LNCAP (cell line): ENCODE results near the gene GORASP1.

Source experiments
- TF ChIP-seq, protein P1 (sequence below): fragments of 450-650 bp; IDR thresholded peaks from 2 replicates; pipeline ENCODE4 v1.5.1; 2017; ENCODE audit warnings: mild to moderate bottlenecking

Gene GORASP1

DNA sequence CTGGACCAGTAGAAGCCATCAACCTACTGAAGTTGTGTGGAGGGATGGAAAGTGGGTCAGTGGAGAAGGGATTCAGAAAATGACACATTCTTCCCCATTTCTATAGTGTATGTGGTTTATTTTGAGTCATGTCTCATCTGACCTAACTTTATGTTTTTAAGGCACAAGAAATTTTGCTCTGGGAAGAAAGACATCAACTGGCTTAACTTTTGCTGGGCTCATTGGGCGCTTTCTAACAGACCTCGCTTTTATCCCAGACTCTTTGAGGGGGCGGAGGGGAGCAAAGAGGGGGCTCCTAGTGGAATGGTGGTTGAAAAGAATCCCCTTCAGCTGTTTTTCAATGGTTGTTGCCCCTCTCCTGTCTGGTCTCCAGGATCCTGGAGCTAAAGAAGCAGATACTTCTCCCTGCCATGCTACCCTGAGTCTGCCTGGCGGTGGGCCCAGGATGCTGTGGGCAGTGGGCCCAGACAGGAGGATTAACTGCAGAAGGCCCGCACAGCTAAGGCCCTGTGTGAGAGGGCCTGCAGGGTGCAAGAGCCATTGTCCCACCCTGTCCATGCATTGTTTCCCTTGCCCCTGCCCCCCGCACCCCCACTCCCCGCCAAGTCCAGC is 31.5 kb upstream of the GORASP1 start:
- TF ChIP-seq, protein P1, sequence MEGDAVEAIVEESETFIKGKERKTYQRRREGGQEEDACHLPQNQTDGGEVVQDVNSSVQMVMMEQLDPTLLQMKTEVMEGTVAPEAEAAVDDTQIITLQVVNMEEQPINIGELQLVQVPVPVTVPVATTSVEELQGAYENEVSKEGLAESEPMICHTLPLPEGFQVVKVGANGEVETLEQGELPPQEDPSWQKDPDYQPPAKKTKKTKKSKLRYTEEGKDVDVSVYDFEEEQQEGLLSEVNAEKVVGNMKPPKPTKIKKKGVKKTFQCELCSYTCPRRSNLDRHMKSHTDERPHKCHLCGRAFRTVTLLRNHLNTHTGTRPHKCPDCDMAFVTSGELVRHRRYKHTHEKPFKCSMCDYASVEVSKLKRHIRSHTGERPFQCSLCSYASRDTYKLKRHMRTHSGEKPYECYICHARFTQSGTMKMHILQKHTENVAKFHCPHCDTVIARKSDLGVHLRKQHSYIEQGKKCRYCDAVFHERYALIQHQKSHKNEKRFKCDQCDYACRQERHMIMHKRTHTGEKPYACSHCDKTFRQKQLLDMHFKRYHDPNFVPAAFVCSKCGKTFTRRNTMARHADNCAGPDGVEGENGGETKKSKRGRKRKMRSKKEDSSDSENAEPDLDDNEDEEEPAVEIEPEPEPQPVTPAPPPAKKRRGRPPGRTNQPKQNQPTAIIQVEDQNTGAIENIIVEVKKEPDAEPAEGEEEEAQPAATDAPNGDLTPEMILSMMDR, result no peak

DNA sequence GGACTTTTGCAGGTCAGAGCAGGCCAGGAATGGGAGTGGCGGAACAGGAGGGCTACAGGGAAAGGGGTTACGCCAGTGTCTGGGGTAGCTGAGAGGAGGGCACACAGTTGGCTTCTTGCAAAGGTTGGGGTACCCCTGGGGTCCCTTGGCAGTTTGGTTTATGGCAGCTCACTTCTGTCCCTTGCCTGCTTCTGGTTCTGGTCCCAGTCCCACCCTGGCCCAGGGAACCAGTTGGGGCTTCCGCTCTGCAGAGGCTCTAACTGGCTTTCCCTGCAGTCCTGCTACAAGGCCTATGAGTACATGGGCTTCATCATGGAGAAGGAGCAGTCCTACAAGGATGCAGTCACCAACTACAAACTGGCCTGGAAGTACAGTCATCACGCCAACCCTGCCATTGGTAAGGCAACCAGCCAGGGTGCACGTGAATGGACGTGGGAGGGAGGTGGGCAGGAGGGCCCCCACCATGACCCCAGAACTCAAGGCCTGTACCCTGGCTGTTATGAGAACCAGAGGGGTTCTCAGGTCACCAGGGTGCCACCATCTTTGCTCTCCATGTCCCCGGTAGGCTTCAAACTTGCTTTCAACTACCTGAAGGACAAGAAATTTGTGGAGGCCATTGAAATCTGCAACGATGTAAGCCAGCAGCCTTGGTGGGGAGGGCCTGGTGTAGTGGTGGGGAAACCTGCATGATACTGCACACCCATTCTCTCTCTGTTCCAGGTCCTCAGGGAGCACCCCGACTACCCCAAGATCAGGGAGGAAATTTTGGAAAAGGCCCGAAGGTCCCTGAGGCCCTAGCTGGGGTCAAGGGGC is 30.8 kb upstream of the GORASP1 start:
- TF ChIP-seq, protein P1, result no peak

DNA sequence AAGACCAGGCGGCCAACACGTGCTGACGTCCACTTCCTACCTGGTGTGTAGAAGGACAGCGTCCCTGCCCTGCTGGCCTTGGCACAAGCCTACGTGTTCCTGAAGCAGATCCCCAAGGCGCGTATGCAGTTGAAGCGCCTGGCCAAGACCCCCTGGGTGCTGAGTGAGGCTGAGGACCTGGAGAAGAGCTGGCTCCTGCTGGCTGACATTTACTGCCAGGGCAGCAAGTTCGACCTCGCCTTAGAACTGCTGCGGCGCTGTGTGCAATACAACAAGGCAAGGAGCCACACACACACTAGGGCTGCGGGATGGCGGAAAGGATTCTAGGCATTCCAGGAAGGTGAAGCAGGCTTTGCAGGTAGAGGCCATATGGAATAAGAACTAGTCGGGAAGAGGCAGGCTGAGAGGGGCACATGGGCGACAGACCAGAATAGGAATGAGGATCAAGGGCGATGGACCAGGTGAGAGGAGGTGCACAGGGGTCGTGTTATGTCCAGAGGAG is 30.1 kb upstream of the GORASP1 start:
- TF ChIP-seq, protein P1, result no peak

DNA sequence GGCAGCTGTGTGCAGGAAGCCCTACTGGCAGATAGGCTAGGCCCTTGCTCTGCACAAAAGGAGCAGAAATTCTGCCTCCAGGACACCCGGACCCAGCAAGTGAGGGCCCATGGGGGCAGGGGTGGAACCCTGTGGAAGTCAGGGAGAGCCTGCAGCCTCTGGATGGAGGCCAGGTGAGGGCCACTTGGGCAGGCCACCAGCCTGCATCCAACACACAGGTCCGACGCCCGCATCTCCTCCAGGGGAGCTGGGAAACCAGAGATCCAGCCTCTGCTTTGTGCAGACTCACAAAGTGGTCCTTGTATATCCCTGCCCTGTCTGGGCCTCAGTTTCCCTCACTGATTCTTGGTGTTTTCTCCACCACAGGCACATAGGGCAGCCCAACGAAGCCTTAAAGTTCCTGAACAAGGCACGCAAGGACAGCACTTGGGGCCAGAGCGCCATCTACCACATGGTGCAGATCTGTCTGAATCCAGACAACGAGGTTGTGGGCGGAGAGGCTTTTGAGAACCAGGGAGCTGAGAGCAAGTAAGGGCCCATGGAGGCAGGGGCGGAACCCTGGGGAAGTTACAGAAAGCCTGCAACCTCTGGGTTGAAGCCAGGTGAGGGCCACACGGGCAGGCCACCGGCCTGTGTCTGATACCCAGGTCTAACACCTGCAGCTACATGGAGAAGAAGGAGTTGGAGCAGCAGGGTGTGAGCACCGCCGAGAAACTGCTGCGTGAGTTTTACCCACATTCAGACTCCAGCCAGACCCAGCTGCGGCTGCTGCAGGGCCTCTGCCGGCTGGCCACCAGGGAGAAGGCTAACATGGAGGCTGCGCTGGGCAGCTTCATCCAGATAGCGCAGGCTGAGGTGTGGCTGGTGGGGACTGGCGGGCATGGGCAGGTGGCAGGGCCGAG is 29.4 kb upstream of the GORASP1 start:
- TF ChIP-seq, protein P1, result no peak

DNA sequence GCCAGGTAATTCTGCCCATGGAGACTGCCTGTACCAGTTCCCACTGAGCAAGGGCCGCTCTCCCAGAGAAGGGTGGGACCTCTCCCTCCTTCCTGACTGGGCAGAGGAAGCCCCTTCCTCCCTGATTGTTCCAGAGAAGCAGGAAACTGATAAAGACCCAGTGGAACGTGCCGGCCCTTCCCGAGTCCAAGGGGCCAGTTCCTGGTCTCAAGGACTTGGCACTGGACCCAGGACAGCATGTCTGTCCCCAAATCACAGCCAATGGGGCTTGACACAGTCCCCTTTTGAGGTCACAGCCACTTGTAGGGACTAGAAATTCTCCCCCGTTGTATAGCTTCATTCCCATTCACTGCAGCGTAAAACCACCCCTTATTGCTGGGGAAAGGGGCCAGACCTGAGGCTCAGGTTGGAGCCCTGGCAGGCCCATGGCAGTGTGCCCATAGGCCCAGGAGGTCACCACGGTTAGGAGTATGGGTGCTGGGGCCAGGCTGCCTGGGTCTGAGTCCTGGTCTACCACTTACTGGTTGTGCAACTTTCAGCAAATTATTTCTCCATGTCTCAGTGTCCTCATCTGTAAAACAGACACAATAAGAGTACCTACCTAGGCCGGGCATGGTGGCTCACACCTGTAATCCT is 27.9 kb upstream of the GORASP1 start:
- TF ChIP-seq, protein P1, result no peak

DNA sequence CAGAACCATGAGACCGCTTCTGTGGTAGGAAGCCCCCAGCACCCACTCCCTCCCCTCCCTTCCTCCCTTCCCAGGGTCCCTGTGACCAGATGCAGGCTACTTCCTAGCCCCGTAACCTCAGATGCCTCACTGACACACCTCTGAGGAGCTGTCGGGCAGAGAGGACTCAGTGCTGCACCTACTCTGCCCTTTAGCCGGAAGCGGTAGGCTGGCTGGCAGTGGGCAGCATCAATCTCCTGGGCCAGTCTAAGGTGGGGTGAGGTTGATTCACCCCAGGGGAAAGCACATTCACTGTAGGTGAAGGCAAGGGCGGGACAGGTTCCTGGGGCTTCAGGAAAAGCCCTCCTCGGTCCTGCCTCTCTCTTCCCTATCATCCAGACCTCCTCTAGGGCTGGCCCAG is 26.9 kb upstream of the GORASP1 start:
- TF ChIP-seq, protein P1, result no peak

DNA sequence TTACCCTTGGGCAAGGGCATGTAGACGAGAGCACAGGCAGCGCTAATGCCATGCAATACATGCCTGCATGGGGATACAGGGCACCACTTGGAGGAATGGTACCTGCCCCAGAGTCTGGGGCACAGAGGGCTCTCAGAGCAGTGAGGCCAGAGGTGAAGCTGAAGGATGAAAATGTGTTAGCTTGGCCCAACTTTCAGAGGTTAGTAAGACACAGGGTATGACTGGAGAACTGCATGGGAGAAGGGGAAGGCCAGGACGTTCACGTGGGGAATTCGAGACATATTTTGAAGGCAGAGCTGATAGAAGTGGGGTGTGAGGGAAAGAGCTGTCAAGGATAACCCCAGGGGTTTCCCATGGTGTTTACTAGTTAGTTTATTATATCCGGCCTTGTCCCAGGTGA is 26.4 kb upstream of the GORASP1 start:
- TF ChIP-seq, protein P1, result no peak
